Measurements from ENCODE around the gene ASIC4.

Gene ASIC4

GRCh38 chr2:219498280-219499057 is 15.8 kb upstream of the ASIC4 start, which contains the start of gene GMPPA:
Gene GMPPA, plus strand, starts transcription at chr2:219498891. Its CDS starts 1,085 bp downstream, at chr2:219499976.
- DNase-seq, result peak; percentile 96

- no peak for DNase-seq
These were observed 15.3 kb upstream of the ASIC4 start for GRCh38 chr2:219499058-219499307.

GRCh38 chr2:219499555-219499954 is 14.7 kb upstream of the ASIC4 start:
- DNase-seq, result no peak

- DNase-seq, result no peak
These were observed 14.1 kb upstream of the ASIC4 start for GRCh38 chr2:219500135-219500534.

GRCh38 chr2:219501849-219502248 is 12.4 kb upstream of the ASIC4 start:
- DNase-seq, result no peak

- no peak for DNase-seq
These were observed 11.7 kb upstream of the ASIC4 start for GRCh38 chr2:219502618-219503017.

GRCh38 chr2:219505585-219505984 is 8.7 kb upstream of the ASIC4 start:
- DNase-seq, result no peak

GRCh38 chr2:219506153-219506801 is 8.0 kb upstream of the ASIC4 start:
- DNase-seq, result no peak

GRCh38 chr2:219506802-219507526 is 7.3 kb upstream of the ASIC4 start:
- DNase-seq, result no peak

- no peak for DNase-seq
These were observed 6.5 kb upstream of the ASIC4 start for GRCh38 chr2:219507581-219508443.

- no peak for DNase-seq
These were observed 5.9 kb upstream of the ASIC4 start for GRCh38 chr2:219508444-219508734.

- no peak for DNase-seq
These were observed 5.1 kb upstream of the ASIC4 start for GRCh38 chr2:219508971-219509779.

GRCh38 chr2:219509780-219510511 is 4.3 kb upstream of the ASIC4 start:
- DNase-seq, result peak; percentile 22

GRCh38 chr2:219510512-219511135 is 3.7 kb upstream of the ASIC4 start:
- DNase-seq, result no peak

- DNase-seq, result no peak
These were observed 2.5 kb upstream of the ASIC4 start for GRCh38 chr2:219511547-219512325.

- no peak for DNase-seq
These were observed 1.6 kb upstream of the ASIC4 start for GRCh38 chr2:219512524-219513216.

- DNase-seq, result no peak
These were observed 495 bp upstream of the ASIC4 start for GRCh38 chr2:219513787-219514186.

- no peak for DNase-seq
These were observed 554 bp downstream of the ASIC4 start for GRCh38 chr2:219514836-219515235.

- DNase-seq, result no peak
These were observed 1.8 kb downstream of the ASIC4 start for GRCh38 chr2:219515874-219516629.

Measured in CD4-positive, alpha-beta T cell treated with Interleukin-4 for 4 hours (primary cell).